HepG2 (cell line): ENCODE results near the gene ERCC6. TPM values are rescaled to one million over a fixed set of nuclear protein-coding genes. Genes with fewer than 3 reads are reported as not detected.

Experiments used
- BHLHE40 ChIP-seq: IDR thresholded peaks from 2 replicates; pipeline ENCODE4 v1.6.1; 2011; ENCODE audit warnings: low read length, improper control_type of control experiment
- CENPT ChIP-seq: sonication (generic); formaldehyde crosslinking; IDR thresholded peaks from 2 replicates; pipeline ENCODE4 v1.8.0; 2022; ENCODE audit warnings: low read depth, mild to moderate bottlenecking, moderate library complexity, missing genetic modification reagents
- HDAC6 ChIP-seq: fragments of 200-600 bp; sonication (generic); IDR thresholded peaks from 2 replicates; pipeline ENCODE4 v1.7.0; 2017; ENCODE audit warnings: mild to moderate bottlenecking, antibody characterized with exemption, low read length, low read depth
- JUN ChIP-seq: sonication (generic); formaldehyde crosslinking; IDR thresholded peaks from 2 replicates; pipeline ENCODE4 v1.4.0; 2020; ENCODE audit warnings: mild to moderate bottlenecking, missing genetic modification reagents
- KLF11 ChIP-seq: IDR thresholded peaks from 2 replicates; pipeline ENCODE4 v1.6.1; 2016; ENCODE audit warnings: missing compliant biosample characterization
- MIER3 ChIP-seq: IDR thresholded peaks from 2 replicates; pipeline ENCODE4 v1.6.1; 2016; ENCODE audit warnings: missing compliant biosample characterization, borderline replicate concordance
- NFIC ChIP-seq: IDR thresholded peaks from 2 replicates; pipeline ENCODE4 v1.6.1; 2012; ENCODE audit warnings: mild to moderate bottlenecking, low read length, inconsistent platforms
- NR0B2 ChIP-seq: sonication (generic); formaldehyde crosslinking; IDR thresholded peaks from 2 replicates; pipeline ENCODE4 v1.4.0; 2020; ENCODE audit warnings: mild to moderate bottlenecking, missing genetic modification reagents
- PLRG1 ChIP-seq: fragments of 450-650 bp; conservative IDR thresholded peaks from 2 replicates; pipeline ENCODE4 v1.6.1; 2016
- SAP130 ChIP-seq: IDR thresholded peaks from 2 replicates; pipeline ENCODE4 v1.6.1; 2016; ENCODE audit warnings: low read depth
- SP2 ChIP-seq: sonication (generic); formaldehyde crosslinking; IDR thresholded peaks from 2 replicates; pipeline ENCODE4 v1.5.1; 2020; ENCODE audit warnings: mild to moderate bottlenecking, missing genetic modification reagents
- SRSF4 ChIP-seq: fragments of 200-400 bp; formaldehyde crosslinking; IDR thresholded peaks from one replicate; pipeline ENCODE4 v1.6.1; 2018; ENCODE audit warnings: mild to moderate bottlenecking, low read depth, low read length, moderate library complexity; ENCODE audit not compliant: poor library complexity, severe bottlenecking
- STAT5B ChIP-seq: sonication (generic); formaldehyde crosslinking; IDR thresholded peaks from 2 replicates; pipeline ENCODE4 v1.4.0; 2020; ENCODE audit warnings: missing genetic modification reagents
- USF2 ChIP-seq, 2 experiments: sonication (generic) in 1 of 2; formaldehyde crosslinking in 1 of 2; IDR thresholded peaks; 2 replicates each; pipeline versions ENCODE4 v1.5.1 to v1.6.1; 2011 to 2020; ENCODE audit warnings: borderline replicate concordance in 1 of 2, low read depth in 1 of 2, low read length in 1 of 2, mild to moderate bottlenecking in 1 of 2, missing genetic modification reagents in 1 of 2, moderate library complexity in 1 of 2
- ZBTB33 ChIP-seq: sonication (generic); formaldehyde crosslinking; IDR thresholded peaks from 2 replicates; pipeline ENCODE4 v1.4.0; 2020; ENCODE audit warnings: missing genetic modification reagents
- ZNF256 ChIP-seq: sonication (generic); formaldehyde crosslinking; conservative IDR thresholded peaks from 2 replicates; pipeline ENCODE4 v1.4.0; 2020; ENCODE audit warnings: missing genetic modification reagents
- ZNF335 ChIP-seq: sonication (generic); formaldehyde crosslinking; IDR thresholded peaks from 2 replicates; pipeline ENCODE4 v1.4.0; 2020; ENCODE audit warnings: missing genetic modification reagents
- ZNF768 ChIP-seq: sonication (generic); formaldehyde crosslinking; IDR thresholded peaks from 2 replicates; pipeline ENCODE4 v1.4.0; 2020; ENCODE audit warnings: missing genetic modification reagents
- ZNF841 ChIP-seq: sonication (generic); formaldehyde crosslinking; IDR thresholded peaks from 2 replicates; pipeline ENCODE4 v1.8.1; 2023; ENCODE audit warnings: missing genetic modification reagents, borderline replicate concordance
- ZNF850 ChIP-seq: sonication (generic); formaldehyde crosslinking; conservative IDR thresholded peaks from 2 replicates; pipeline ENCODE4 v1.9.0; 2021; ENCODE audit warnings: mild to moderate bottlenecking, missing genetic modification reagents
- ZSCAN22 ChIP-seq: sonication (generic); formaldehyde crosslinking; IDR thresholded peaks from 2 replicates; pipeline ENCODE4 v1.4.0; 2020; ENCODE audit warnings: mild to moderate bottlenecking, missing genetic modification reagents
- polyA plus RNA-seq, 8 experiments: library from polyadenylated mRNA; depleted of rRNA in 3 of 8; stranded (reverse) in 7 of 8; unstranded in 1 of 8; fragments of >200 nt; fragmentation: Illumina TruSeq in 4 of 8; extraction: Trizol in 4 of 8; gene quantifications; 2 replicates each; pipeline versions ENCODE4 v1.2.1 to v1.2.3, GENCODE V29; 2011 to 2016; ENCODE audit warnings: low read depth in 4 of 8, missing spikeins in 1 of 8, mixed read lengths in 1 of 8; ENCODE audit not compliant: insufficient read depth in 1 of 8
- total RNA-seq, 5 experiments: library from RNA; depleted of rRNA; stranded (reverse); fragments of >200 nt; fragmentation: Illumina TruSeq; extraction: Trizol; gene quantifications; 2 replicates each; pipeline ENCODE4 v1.2.3, GENCODE V29; 2016; ENCODE audit warnings: low read depth in 1 of 5
- TF ChIP-seq, protein P1 (sequence below): sonication (generic); formaldehyde crosslinking; IDR thresholded peaks from 2 replicates; pipeline ENCODE4 v1.9.0; 2021; ENCODE audit warnings: missing genetic modification reagents, mild to moderate bottlenecking, borderline replicate concordance

Gene ERCC6
- total and polyA plus RNA-seq, 2 of the 13 experiments (the other 11 are each of a cell fraction or from before 2014, with no cell fraction given): 5.1 to 9.8 TPM

DNA sequence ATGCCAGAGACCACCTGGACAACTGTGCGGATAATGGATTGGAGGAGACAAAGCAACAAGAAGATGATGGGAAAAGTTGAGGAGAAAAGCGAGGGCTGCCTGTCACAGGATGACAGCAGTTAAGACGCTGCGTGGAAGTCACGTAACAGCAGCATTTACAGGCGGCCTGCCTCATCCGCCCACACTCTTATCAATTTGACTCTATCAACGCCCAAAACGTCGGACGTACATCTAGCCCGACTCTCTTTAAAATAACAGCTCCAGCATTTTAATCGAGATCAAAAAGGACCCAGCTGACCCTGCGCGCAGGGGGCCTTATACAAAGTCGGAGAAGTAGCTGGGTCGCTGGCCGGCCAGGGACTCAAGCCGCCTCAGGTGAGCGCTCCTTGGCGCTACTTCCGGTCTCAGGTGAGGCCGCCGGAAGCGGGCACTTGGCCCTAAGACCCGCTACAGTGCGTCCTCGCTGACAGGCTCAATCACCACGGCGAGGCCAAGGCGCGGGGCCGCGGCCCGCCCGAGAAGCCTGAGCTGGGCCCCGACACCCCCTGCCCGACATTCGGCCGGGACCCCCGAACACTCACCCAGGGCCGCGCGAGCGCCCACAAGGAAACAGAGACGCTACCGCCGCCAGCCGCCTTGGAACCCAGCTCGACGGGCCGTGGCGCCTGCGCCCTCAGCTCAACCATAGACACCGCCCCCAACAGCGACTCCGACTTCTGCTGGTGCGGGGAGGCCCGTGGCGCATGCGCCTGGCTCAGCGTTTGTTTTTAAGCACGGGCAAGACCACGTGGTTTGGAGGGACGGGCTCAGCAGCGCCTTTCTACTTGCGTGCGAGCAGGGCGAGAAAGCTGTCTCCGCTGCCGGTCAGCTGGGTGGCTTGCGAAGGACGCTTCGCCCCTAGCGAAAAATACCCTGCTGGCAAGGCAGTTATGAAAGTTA lies at the start of gene ERCC6 (continued):
- TF ChIP-seq ZBTB33 (no peak), ZNF256 (CRISPR knock-in tag) (peak; percentile 77; the same call in 1 of the 2 replicates), HDAC6 (no peak), ZNF768 (CRISPR knock-in tag) (peak; percentile 96), ZNF335 (CRISPR knock-in tag) (peak; percentile 63; the same call in 1 of the 2 replicates), MIER3 (peak; percentile 31; the same call in 1 of the 2 replicates), ZNF841 (no peak), USF2 (IDR thresholded peaks at IDR 0.05; ENCODE audit: low read depth, low read length) (peak; percentile 82), USF2 (CRISPR knock-in tag; IDR thresholded peaks at IDR 0.05; ENCODE audit: borderline replicate concordance) (peak; percentile 92; the same call in 1 of the 2 replicates), SRSF4 (no peak), NFIC (no peak), PLRG1 (no peak), ZNF850 (CRISPR knock-in tag) (no peak), JUN (CRISPR knock-in tag) (no peak), CENPT (CRISPR knock-in tag) (no peak), BHLHE40 (peak; percentile 57; the same call in 1 of the 2 replicates), KLF11 (CRISPR knock-in tag) (no peak), SP2 (CRISPR knock-in tag) (no peak; the same call in 1 of the 2 replicates), NR0B2 (CRISPR knock-in tag) (peak; percentile 49; the same call in 1 of the 2 replicates), ZSCAN22 (CRISPR knock-in tag) (0 out of 2 replicates have a peak, but pooled peaks have one; percentile 43), SAP130 (peak; percentile 90), STAT5B (CRISPR knock-in tag) (no peak; the same call in 1 of the 2 replicates)
- TF ChIP-seq, protein P1, sequence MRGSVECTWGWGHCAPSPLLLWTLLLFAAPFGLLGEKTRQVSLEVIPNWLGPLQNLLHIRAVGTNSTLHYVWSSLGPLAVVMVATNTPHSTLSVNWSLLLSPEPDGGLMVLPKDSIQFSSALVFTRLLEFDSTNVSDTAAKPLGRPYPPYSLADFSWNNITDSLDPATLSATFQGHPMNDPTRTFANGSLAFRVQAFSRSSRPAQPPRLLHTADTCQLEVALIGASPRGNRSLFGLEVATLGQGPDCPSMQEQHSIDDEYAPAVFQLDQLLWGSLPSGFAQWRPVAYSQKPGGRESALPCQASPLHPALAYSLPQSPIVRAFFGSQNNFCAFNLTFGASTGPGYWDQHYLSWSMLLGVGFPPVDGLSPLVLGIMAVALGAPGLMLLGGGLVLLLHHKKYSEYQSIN (CRISPR knock-in tag): no peak
